ENCODE results near the gene OFD1. TPM values are rescaled to one million over a fixed set of nuclear protein-coding genes. Genes with fewer than 3 reads are reported as not detected.

Gene OFD1
- total and polyA plus RNA-seq, 2 of the 8 experiments (the other 6 are each of a cell fraction or from before 2014, with no cell fraction given): 8.0 to 23.4 TPM

DNA sequence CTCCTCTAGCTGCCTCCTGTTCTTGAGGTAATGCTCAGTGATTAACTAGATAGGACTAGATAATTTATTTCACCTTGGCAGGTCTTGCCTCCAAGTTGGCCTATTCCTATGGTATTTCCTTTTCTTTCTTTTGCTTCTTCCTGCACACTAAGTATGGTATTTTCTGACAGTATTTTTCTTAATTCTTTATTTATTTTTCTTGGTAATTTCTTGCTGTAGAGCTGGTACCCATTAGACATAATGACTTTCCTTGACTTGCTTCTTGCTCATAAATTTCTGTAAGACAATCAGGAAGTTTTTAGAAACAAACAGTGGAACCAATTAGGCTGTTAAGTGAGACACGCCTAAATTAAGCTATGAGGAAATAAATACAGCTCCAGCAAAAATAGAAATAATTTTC, 36.1 kb upstream of the OFD1 start:
- Histone ChIP-seq H3K27me3 (replicated peaks in 1 of 4; ENCODE audit: control insufficient read depth in 3 of 4, extremely low read depth in 1 of 4, insufficient read depth in 3 of 4, low read length in 3 of 4) (no peaks in the 10 kb centered on the region), H4K8ac (ENCODE audit: extremely low read depth, insufficient read depth, low read length) (no peak overlapping the region), H3K4me2 (ENCODE audit: insufficient read depth in 1 of 2, low read depth in 2 of 2, low read length in 2 of 2) (no peak overlapping the region), H2AK5ac (ENCODE audit: low read depth, low read length) (no peak overlapping the region), H2BK12ac (ENCODE audit: low read depth, low read length) (no peak overlapping the region), H3K14ac (ENCODE audit: insufficient read length) (no peak overlapping the region), H3K79me1 (ENCODE audit: low read depth, low read length) (peaks cover 3% of the 10 kb centered on the region), H4K5ac (ENCODE audit: insufficient read length, low read depth, low read length) (no peak overlapping the region), H2BK15ac (ENCODE audit: low read length) (no peak overlapping the region), H3K9ac (replicated peaks in 1 of 4; ENCODE audit: extremely low read depth in 1 of 4, low read depth in 3 of 4, low read length in 3 of 4) (no peak overlapping the region), H3K23ac (ENCODE audit: insufficient read length) (no peak overlapping the region), H3K79me2 (ENCODE audit: control insufficient read depth in 1 of 2, insufficient read depth in 2 of 2, low read length in 2 of 2) (peaks cover 4 to 92% of the 10 kb centered on the region in 2 experiments), H4K20me1 (replicated peaks in 1 of 2; ENCODE audit: control insufficient read depth in 1 of 2, insufficient read depth in 2 of 2, low read length in 2 of 2) (peaks cover 0 to 17% of the 10 kb centered on the region in 2 experiments), H3K27ac (ENCODE audit: low read depth, low read length) (no peak overlapping the region), H2AFZ (ENCODE audit: low read length) (no peak overlapping the region), H3K18ac (ENCODE audit: extremely low read depth, low read length) (no peak overlapping the region), H3K4me3 (ENCODE audit: extremely low read depth in 1 of 4, insufficient read depth in 2 of 4, low read depth in 3 of 4, low read length in 4 of 4) (no peak overlapping the region), H3K4ac (replicated peaks; ENCODE audit: insufficient read length, low read depth, low read length) (no peak overlapping the region), H2BK5ac (ENCODE audit: low read depth, low read length) (no peak overlapping the region), H2BK120ac (replicated peaks; ENCODE audit: low read depth, low read length) (no peak overlapping the region), H3K56ac (replicated peaks; ENCODE audit: insufficient read length, low read depth, low read length) (no peak overlapping the region), H3K23me2 (ENCODE audit: low read depth, low read length) (no peaks in the 10 kb centered on the region), H4K91ac (replicated peaks; ENCODE audit: insufficient read length, low read length) (no peak overlapping the region), H3K9me3 (ENCODE audit: insufficient read depth in 2 of 2, low read depth in 1 of 2, low read length in 1 of 2) (no peaks in the 10 kb centered on the region), H2BK20ac (ENCODE audit: low read length) (no peak overlapping the region), H3K36me3 (ENCODE audit: control insufficient read depth in 2 of 4, insufficient read depth in 4 of 4, low read length in 3 of 4) (no peaks in the 10 kb centered on the region; a peak in 2 of 8 replicates), H3K4me1 (replicated peaks in 1 of 4; ENCODE audit: control insufficient read depth in 3 of 4, insufficient read depth in 4 of 4, low read length in 3 of 4) (peaks cover under 1 to 4% (median 2%) of the 10 kb centered on the region in 4 experiments; a peak in 3 of 7 replicates)
- ChIA-PET POLR2A (ENCODE audit: partially characterized antibody) (interaction anchor here (1.6 kb wide), 1 partner anchor 37 kb away, joined by 4 read pairs; the partner anchor contains the start of gene OFD1), CTCF (ENCODE audit: partially characterized antibody) (interaction anchor here (0.7 kb wide), 1 partner anchor 24 kb away, joined by 3 read pairs; no protein-coding TSS in a partner anchor)
- DNase-seq (ENCODE audit: low read depth in 1 of 2, low spot score in 2 of 2) (no peak), FAIRE-seq (no peak)
- 92% methylated on average over 1 of the region's 1 CpG; no CpG with 5 or more reads in 1 of the 2 experiments for WGBS, 2 experiments (ENCODE audit: extremely low coverage in 1 of 2, insufficient coverage in 1 of 2, insufficient read length in 1 of 2, insufficient replicate concordance in 2 of 2, low coverage in 1 of 2, low lambda C conversion rate in 2 of 2, missing lambda C conversion rate in 1 of 2)
- TF ChIP-seq, protein P1, sequence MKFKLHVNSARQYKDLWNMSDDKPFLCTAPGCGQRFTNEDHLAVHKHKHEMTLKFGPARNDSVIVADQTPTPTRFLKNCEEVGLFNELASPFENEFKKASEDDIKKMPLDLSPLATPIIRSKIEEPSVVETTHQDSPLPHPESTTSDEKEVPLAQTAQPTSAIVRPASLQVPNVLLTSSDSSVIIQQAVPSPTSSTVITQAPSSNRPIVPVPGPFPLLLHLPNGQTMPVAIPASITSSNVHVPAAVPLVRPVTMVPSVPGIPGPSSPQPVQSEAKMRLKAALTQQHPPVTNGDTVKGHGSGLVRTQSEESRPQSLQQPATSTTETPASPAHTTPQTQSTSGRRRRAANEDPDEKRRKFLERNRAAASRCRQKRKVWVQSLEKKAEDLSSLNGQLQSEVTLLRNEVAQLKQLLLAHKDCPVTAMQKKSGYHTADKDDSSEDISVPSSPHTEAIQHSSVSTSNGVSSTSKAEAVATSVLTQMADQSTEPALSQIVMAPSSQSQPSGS (IDR thresholded peaks at IDR 0.05; ENCODE audit: low read length): no peak
- TF ChIP-seq CTBP2 (IDR thresholded peaks at IDR 0.05; ENCODE audit: borderline replicate concordance, insufficient read depth, insufficient read length, low read length) (no peak), NANOG (IDR thresholded peaks at IDR 0.05; ENCODE audit: insufficient read depth, low read depth, low read length, poor library complexity, severe bottlenecking) (no peak), TAF7 (optimal IDR thresholded peaks at IDR 0.05; ENCODE audit: borderline replicate concordance, low read depth, low read length) (no peak), PHF8 (conservative IDR thresholded peaks at IDR 0.05; ENCODE audit: low read depth, low read length) (no peak), CHD2 (IDR thresholded peaks at IDR 0.05; ENCODE audit: low read length) (no peak), SAP30 (IDR thresholded peaks at IDR 0.05; ENCODE audit: insufficient read depth, insufficient replicate concordance, low read length) (no peak), EP300 (IDR thresholded peaks at IDR 0.05; ENCODE audit: borderline replicate concordance in 1 of 2, low read depth in 2 of 2, low read length in 2 of 2) (no peak), HDAC2 (IDR thresholded peaks at IDR 0.05; ENCODE audit: borderline replicate concordance in 1 of 2, low read depth in 2 of 2, low read length in 2 of 2) (no peak)
- TF ChIP-seq, protein P2, sequence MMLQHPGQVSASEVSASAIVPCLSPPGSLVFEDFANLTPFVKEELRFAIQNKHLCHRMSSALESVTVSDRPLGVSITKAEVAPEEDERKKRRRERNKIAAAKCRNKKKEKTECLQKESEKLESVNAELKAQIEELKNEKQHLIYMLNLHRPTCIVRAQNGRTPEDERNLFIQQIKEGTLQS (IDR thresholded peaks at IDR 0.05; ENCODE audit: insufficient read depth, low read depth, low read length): no peak

Data from H1 (cell line).